Caco-2 (cell line): ENCODE measurements around the gene TFB2M. TPM values are rescaled to one million over a fixed set of nuclear protein-coding genes. Genes with fewer than 3 reads are reported as not detected.

Source experiments
- BruUV-seq: library from RNA; stranded (reverse); fragments of 400-500 nt; replicated peaks from 2 replicates; lab custom pipeline; 2021; lab: Mats Ljungman, UMichigan
- CTCF ChIA-PET: fragments of 300-600 bp; sonication (Branson Sonifier 250); formaldehyde crosslinking; loops from one replicate; lab custom pipeline; 2022; ENCODE audit warnings: antibody characterized with exemption; lab: Charles Lee
- POLR2A ChIA-PET: fragments of 300-600 bp; sonication (Branson Sonifier 250); formaldehyde crosslinking; loops from one replicate; lab custom pipeline; 2022; ENCODE audit warnings: antibody characterized with exemption; lab: Charles Lee
- DNase-seq, 2 experiments: peaks; one replicate each; pipeline versions ENCODE4 v3.0.0 to v3.0.0-alpha.2; 2020 to 2022
- H3K27me3 ChIP-seq: replicated peaks from 2 replicates; pipeline ENCODE4 v1.6.0; 2011; ENCODE audit warnings: low read length; ENCODE audit not compliant: control insufficient read depth, insufficient read depth
- H3K36me3 ChIP-seq: 2 replicates; pipeline ENCODE4 v1.5.1; 2011; ENCODE audit warnings: low read length; ENCODE audit not compliant: control insufficient read depth, insufficient read depth
- H3K4me1 ChIP-seq: fragments of 250-450 bp; sonication (Bioruptor Pico); 2 replicates; pipeline ENCODE4 v1.5.1; 2020; ENCODE audit warnings: mild to moderate bottlenecking
- H3K4me3 ChIP-seq: 2 replicates; pipeline ENCODE4 v1.5.1; 2011; ENCODE audit warnings: low read depth, mild to moderate bottlenecking, control low read depth, low read length
- H3K9me3 ChIP-seq: fragments of 250-450 bp; sonication (Bioruptor Pico); 2 replicates; pipeline ENCODE4 v1.5.1; 2020; ENCODE audit warnings: mild to moderate bottlenecking, moderate library complexity
- H3K27ac Mint-ChIP-seq: one replicate; pipeline ENCODE4 v1.8.0; 2022; ENCODE audit warnings: mixed read lengths; ENCODE audit not compliant: unreplicated experiment
- H3K27me3 Mint-ChIP-seq: one replicate; pipeline ENCODE4 v1.8.0; 2022; ENCODE audit warnings: mixed read lengths; ENCODE audit not compliant: insufficient read depth, unreplicated experiment
- H3K36me3 Mint-ChIP-seq: one replicate; pipeline ENCODE4 v1.8.0; 2022; ENCODE audit warnings: mild to moderate bottlenecking, mixed read lengths; ENCODE audit not compliant: insufficient read depth, unreplicated experiment
- H3K4me1 Mint-ChIP-seq: one replicate; pipeline ENCODE4 v1.8.0; 2022; ENCODE audit warnings: low read depth, mixed read lengths; ENCODE audit not compliant: unreplicated experiment
- H3K4me3 Mint-ChIP-seq: one replicate; pipeline ENCODE4 v1.8.0; 2022; ENCODE audit warnings: mild to moderate bottlenecking, moderate library complexity, mixed read lengths; ENCODE audit not compliant: unreplicated experiment
- H3K9me3 Mint-ChIP-seq: one replicate; pipeline ENCODE4 v1.8.0; 2022; ENCODE audit warnings: mixed read lengths; ENCODE audit not compliant: unreplicated experiment
- intact Hi-C: fragments of 100-400 bp; cut with micrococcal nuclease; formaldehyde crosslinking; loops from one replicate; pipeline ENCODE4 v1.10.0; 2022; ENCODE audit not compliant: unreplicated experiment
- total RNA-seq: library from RNA; stranded (reverse); gene quantifications from 2 replicates; pipeline ENCODE4 v1.2.3, GENCODE V29; 2022
- TF ChIP-seq, protein P1 (sequence below), 2 experiments: fragments of 200-600 bp in 1 of 2; IDR thresholded peaks; 1 replicate in 1 of 2; 2 replicates in 1 of 2; pipeline versions ENCODE4 v1.5.1 to v1.8.0; 2011 to 2022; ENCODE audit warnings: antibody characterized with exemption in 1 of 2, control low read depth in 1 of 2, inconsistent platforms in 1 of 2, low read depth in 1 of 2, low read length in 1 of 2, mild to moderate bottlenecking in 1 of 2, moderate library complexity in 1 of 2; ENCODE audit not compliant: insufficient read depth in 1 of 2, severe bottlenecking in 1 of 2, unreplicated experiment in 1 of 2

Gene TFB2M
- total RNA-seq, 1 experiment from 2014 or later = 23.9 TPM

DNA sequence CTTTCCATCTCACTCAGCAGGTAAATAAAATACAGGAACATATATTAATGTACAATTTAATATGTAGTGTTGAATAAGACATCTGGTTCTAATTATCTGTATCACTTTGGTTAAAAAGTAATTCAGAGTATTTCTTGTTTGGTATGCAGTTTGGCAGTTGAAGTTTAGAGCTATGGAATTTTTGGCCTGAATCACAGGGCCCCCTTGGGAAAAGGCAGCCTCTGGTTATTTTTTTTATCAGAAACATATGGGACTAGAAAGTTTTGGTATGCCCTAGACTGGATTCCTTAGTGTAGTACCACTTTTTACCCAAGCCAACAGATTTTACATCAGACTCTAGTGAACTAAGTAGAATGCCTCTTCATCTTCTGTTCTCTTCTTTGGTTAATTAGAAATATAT is 26.6 kb upstream of the TFB2M start:
- Mint-ChIP-seq H3K27ac (no peak overlapping the region), H3K27me3 (no peaks in the 10 kb centered on the region), H3K4me3 (no peak overlapping the region), H3K4me1 (no peaks in the 10 kb centered on the region), H3K36me3 (peaks cover 4% of the 10 kb centered on the region), H3K9me3 (no peaks in the 10 kb centered on the region)
- Histone ChIP-seq H3K4me3 (no peak overlapping the region), H3K4me1 (no peaks in the 10 kb centered on the region), H3K27me3 (no peaks in the 10 kb centered on the region), H3K36me3 (no peaks in the 10 kb centered on the region), H3K9me3 (no peaks in the 10 kb centered on the region)
- no TSS peak for BruUV-seq
- ChIA-PET CTCF (no interaction called here), POLR2A (no interaction called here)
- intact Hi-C loops = no loop called here
- DNase-seq = no peak
- TF ChIP-seq, protein P1, sequence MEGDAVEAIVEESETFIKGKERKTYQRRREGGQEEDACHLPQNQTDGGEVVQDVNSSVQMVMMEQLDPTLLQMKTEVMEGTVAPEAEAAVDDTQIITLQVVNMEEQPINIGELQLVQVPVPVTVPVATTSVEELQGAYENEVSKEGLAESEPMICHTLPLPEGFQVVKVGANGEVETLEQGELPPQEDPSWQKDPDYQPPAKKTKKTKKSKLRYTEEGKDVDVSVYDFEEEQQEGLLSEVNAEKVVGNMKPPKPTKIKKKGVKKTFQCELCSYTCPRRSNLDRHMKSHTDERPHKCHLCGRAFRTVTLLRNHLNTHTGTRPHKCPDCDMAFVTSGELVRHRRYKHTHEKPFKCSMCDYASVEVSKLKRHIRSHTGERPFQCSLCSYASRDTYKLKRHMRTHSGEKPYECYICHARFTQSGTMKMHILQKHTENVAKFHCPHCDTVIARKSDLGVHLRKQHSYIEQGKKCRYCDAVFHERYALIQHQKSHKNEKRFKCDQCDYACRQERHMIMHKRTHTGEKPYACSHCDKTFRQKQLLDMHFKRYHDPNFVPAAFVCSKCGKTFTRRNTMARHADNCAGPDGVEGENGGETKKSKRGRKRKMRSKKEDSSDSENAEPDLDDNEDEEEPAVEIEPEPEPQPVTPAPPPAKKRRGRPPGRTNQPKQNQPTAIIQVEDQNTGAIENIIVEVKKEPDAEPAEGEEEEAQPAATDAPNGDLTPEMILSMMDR (IDR thresholded peaks at IDR 0.05; ENCODE audit: insufficient read depth in 1 of 2, low read depth in 1 of 2, low read length in 1 of 2, severe bottlenecking in 1 of 2, unreplicated experiment in 1 of 2) = no peak

DNA sequence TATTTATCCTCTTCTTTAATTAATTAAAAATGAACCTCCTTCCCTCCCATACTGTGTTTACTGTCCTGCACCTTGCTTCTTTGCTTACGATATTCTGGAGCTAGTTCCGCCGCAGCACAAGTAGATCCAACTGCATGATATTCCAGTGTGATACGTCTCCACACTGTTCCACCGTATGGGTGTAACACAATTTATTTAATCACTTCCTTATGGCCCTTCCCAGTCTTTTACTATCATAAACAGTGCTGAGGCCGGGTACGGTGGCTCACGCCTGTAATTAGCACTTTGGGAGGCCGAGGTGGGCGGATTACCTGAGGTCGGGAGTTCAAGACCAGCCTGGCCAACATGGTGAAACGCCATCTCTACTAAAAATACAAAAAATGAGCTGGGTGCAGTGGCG is 25.9 kb upstream of the TFB2M start:
- Mint-ChIP-seq H3K27me3 (no peaks in the 10 kb centered on the region), H3K27ac (no peak overlapping the region), H3K36me3 (peaks cover 4% of the 10 kb centered on the region), H3K4me1 (no peaks in the 10 kb centered on the region), H3K9me3 (no peaks in the 10 kb centered on the region), H3K4me3 (no peak overlapping the region)
- Histone ChIP-seq H3K4me1 (no peaks in the 10 kb centered on the region), H3K36me3 (no peaks in the 10 kb centered on the region), H3K9me3 (no peaks in the 10 kb centered on the region), H3K4me3 (no peak overlapping the region), H3K27me3 (no peaks in the 10 kb centered on the region)
- intact Hi-C loops = no loop called here
- CTCF ChIA-PET = no interaction called here
- DNase-seq = no peak
- BruUV-seq = no TSS peak
- TF ChIP-seq, protein P1 (IDR thresholded peaks at IDR 0.05; ENCODE audit: insufficient read depth in 1 of 2, low read depth in 1 of 2, low read length in 1 of 2, severe bottlenecking in 1 of 2, unreplicated experiment in 1 of 2) = no peak
- POLR2A ChIA-PET = no interaction called here

GRCh38 chr1:246591504-246591903 is 25.4 kb upstream of the TFB2M start:
- no peak overlapping the region for H3K27ac Mint-ChIP-seq
- peaks cover 4% of the 10 kb centered on the region for H3K36me3 Mint-ChIP-seq
- intact Hi-C loops = no loop called here
- no peaks in the 10 kb centered on the region for H3K9me3 ChIP-seq
- TF ChIP-seq, protein P1 (IDR thresholded peaks at IDR 0.05; ENCODE audit: insufficient read depth in 1 of 2, low read depth in 1 of 2, low read length in 1 of 2, severe bottlenecking in 1 of 2, unreplicated experiment in 1 of 2) = no peak
- no peak for DNase-seq
- no peaks in the 10 kb centered on the region for H3K9me3 Mint-ChIP-seq
- no peaks in the 10 kb centered on the region for H3K4me1 ChIP-seq
- H3K27me3 Mint-ChIP-seq = no peaks in the 10 kb centered on the region
- no peaks in the 10 kb centered on the region for H3K36me3 ChIP-seq
- ChIA-PET CTCF (no interaction called here), POLR2A (no interaction called here)
- H3K4me3 ChIP-seq = no peak overlapping the region
- no peaks in the 10 kb centered on the region for H3K4me1 Mint-ChIP-seq
- no peaks in the 10 kb centered on the region for H3K27me3 ChIP-seq
- no peak overlapping the region for H3K4me3 Mint-ChIP-seq
- no TSS peak for BruUV-seq
